DOHH2 (cell line): ENCODE data around the gene POLN.

Source experiments
- EZH2phosphoT487 ChIP-seq: fragments of 200-600 bp; sonication (generic); IDR thresholded peaks from 2 replicates; pipeline ENCODE4 v1.6.1; 2017; ENCODE audit warnings: borderline replicate concordance, mild to moderate bottlenecking, antibody characterized with exemption, low read length, moderate library complexity, mixed read lengths
- TF ChIP-seq, protein P1 (sequence below): fragments of 200-600 bp; sonication (generic); IDR thresholded peaks from one replicate; pipeline ENCODE4 v1.5.1; 2014; ENCODE audit warnings: antibody characterized with exemption, mild to moderate bottlenecking, low read depth, low read length; ENCODE audit not compliant: poor library complexity, severe bottlenecking

DNA sequence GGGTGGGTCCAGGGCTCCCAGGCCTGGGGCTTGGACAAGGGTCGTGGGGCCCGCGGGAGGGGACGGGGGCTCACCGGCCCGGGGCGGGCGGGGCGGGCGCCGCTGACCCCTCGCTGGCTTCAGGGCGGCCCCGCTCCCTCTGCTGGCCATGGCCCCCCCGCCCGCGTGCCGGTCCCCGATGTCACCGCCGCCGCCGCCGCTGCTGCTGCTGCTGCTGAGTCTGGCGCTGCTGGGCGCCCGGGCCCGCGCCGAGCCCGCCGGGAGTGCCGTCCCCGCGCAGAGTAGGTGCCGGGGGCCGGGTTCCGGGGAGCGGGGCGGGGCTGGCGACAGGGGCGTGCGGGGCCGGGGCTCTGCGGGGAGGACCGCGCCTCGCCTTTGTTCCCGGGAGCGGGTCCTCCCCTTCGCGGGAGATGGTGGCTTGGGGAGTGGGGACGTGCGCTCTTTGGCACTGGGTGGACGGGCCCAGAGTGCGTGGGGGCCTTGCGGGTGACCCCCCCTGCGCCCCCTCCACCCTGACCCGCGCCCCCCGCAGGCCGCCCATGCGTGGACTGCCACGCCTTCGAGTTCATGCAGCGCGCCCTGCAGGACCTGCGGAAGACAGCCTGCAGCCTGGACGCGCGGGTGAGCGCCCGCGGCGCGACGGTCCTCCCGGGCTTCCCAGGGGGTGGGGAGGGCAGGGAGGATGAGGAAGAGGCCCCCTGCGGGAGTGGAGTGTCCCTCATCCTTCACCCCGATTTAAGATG lies 199.5 kb downstream of the POLN start:
- TF ChIP-seq, protein P1, sequence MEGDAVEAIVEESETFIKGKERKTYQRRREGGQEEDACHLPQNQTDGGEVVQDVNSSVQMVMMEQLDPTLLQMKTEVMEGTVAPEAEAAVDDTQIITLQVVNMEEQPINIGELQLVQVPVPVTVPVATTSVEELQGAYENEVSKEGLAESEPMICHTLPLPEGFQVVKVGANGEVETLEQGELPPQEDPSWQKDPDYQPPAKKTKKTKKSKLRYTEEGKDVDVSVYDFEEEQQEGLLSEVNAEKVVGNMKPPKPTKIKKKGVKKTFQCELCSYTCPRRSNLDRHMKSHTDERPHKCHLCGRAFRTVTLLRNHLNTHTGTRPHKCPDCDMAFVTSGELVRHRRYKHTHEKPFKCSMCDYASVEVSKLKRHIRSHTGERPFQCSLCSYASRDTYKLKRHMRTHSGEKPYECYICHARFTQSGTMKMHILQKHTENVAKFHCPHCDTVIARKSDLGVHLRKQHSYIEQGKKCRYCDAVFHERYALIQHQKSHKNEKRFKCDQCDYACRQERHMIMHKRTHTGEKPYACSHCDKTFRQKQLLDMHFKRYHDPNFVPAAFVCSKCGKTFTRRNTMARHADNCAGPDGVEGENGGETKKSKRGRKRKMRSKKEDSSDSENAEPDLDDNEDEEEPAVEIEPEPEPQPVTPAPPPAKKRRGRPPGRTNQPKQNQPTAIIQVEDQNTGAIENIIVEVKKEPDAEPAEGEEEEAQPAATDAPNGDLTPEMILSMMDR, result no peak
- no peak for TF ChIP-seq EZH2phosphoT487
